NT2/D1 (cell line): ENCODE data around the gene PICALM.

Source experiments
- DNase-seq: peaks from one replicate; pipeline ENCODE4 v3.0.0-alpha.2; 2011; ENCODE audit warnings: low read depth, low spot score
- H3K27me3 ChIP-seq: 2 replicates; pipeline ENCODE4 v1.6.0; 2011; ENCODE audit warnings: mild to moderate bottlenecking; ENCODE audit not compliant: insufficient read length, insufficient read depth
- H3K36me3 ChIP-seq: 2 replicates; pipeline ENCODE4 v1.6.1; 2011; ENCODE audit warnings: mild to moderate bottlenecking, low read length, mixed read lengths; ENCODE audit not compliant: insufficient read depth, insufficient read length
- H3K4me1 ChIP-seq: 2 replicates; pipeline ENCODE4 v1.5.1; 2011; ENCODE audit not compliant: insufficient read depth, insufficient read length
- H3K4me3 ChIP-seq: 2 replicates; pipeline ENCODE4 v1.5.1; 2011; ENCODE audit warnings: low read depth; ENCODE audit not compliant: insufficient read length
- H3K9ac ChIP-seq: 2 replicates; pipeline ENCODE4 v1.6.0; 2011; ENCODE audit warnings: low read depth; ENCODE audit not compliant: insufficient read length
- H3K9me3 ChIP-seq: 2 replicates; pipeline ENCODE4 v1.5.1; 2011; ENCODE audit warnings: mild to moderate bottlenecking, low read length; ENCODE audit not compliant: insufficient read depth
- SUZ12 ChIP-seq: IDR thresholded peaks from 2 replicates; pipeline ENCODE4 v1.6.1; 2011; ENCODE audit not compliant: insufficient read length, insufficient read depth; ENCODE audit errors: extremely low read depth
- YY1 ChIP-seq: IDR thresholded peaks from 2 replicates; pipeline ENCODE4 v1.6.1; 2011; ENCODE audit not compliant: insufficient read length, insufficient read depth
- ZNF274 ChIP-seq: IDR thresholded peaks from 2 replicates; pipeline ENCODE4 v1.6.1; 2011; ENCODE audit warnings: mild to moderate bottlenecking, low read depth, low read length

The PICALM gene

GRCh38 chr11:86060544-86060943 is 8.3 kb downstream of the PICALM start:
- H3K9ac ChIP-seq, result no peak overlapping the region
- no peak overlapping the region for H3K4me3 ChIP-seq
- TF ChIP-seq ZNF274, result no peak
- no peak for DNase-seq
- H3K9me3 ChIP-seq, result no peaks in the 10 kb centered on the region
- no peaks in the 10 kb centered on the region for H3K36me3 ChIP-seq
- no peaks in the 10 kb centered on the region for H3K27me3 ChIP-seq
- no peaks in the 10 kb centered on the region for H3K4me1 ChIP-seq

- no peak overlapping the region for H3K9ac ChIP-seq
- DNase-seq, result no peak
- H3K27me3 ChIP-seq, result no peaks in the 10 kb centered on the region
- no peak for TF ChIP-seq YY1
- no peak for TF ChIP-seq ZNF274
- no peak for TF ChIP-seq SUZ12
- no peaks in the 10 kb centered on the region for H3K4me1 ChIP-seq
- no peaks in the 10 kb centered on the region for H3K36me3 ChIP-seq
- no peak overlapping the region for H3K4me3 ChIP-seq
- H3K9me3 ChIP-seq, result no peaks in the 10 kb centered on the region
Measured at GRCh38 chr11:86058360-86058759, 10.5 kb downstream of the PICALM start.

- no peaks in the 10 kb centered on the region for H3K4me1 ChIP-seq
- no peaks in the 10 kb centered on the region for H3K27me3 ChIP-seq
- H3K9me3 ChIP-seq, result no peaks in the 10 kb centered on the region
- DNase-seq, result no peak
- TF ChIP-seq SUZ12 (no peak), ZNF274 (no peak), YY1 (no peak)
- no peak overlapping the region for H3K9ac ChIP-seq
- no peak overlapping the region for H3K4me3 ChIP-seq
- H3K36me3 ChIP-seq, result no peaks in the 10 kb centered on the region
Measured at GRCh38 chr11:86056351-86056854, 12.5 kb downstream of the PICALM start.

- DNase-seq, result no peak
- H3K4me3 ChIP-seq, result no peak overlapping the region
- no peaks in the 10 kb centered on the region for H3K36me3 ChIP-seq
- H3K4me1 ChIP-seq, result no peaks in the 10 kb centered on the region
- TF ChIP-seq YY1 (no peak), ZNF274 (no peak), SUZ12 (no peak)
- no peaks in the 10 kb centered on the region for H3K27me3 ChIP-seq
- H3K9ac ChIP-seq, result no peak overlapping the region
- H3K9me3 ChIP-seq, result no peaks in the 10 kb centered on the region
Measured at GRCh38 chr11:86052693-86053641, 15.9 kb downstream of the PICALM start.

GRCh38 chr11:86050196-86050709 is 18.6 kb downstream of the PICALM start:
- TF ChIP-seq SUZ12, result no peak
- TF ChIP-seq ZNF274, result no peak
- no peak for TF ChIP-seq YY1

GRCh38 chr11:86047275-86047991 is 21.5 kb downstream of the PICALM start:
- Histone ChIP-seq H3K27me3 (no peaks in the 10 kb centered on the region), H3K4me1 (peaks cover 3% of the 10 kb centered on the region), H3K4me3 (no peak overlapping the region), H3K9me3 (no peaks in the 10 kb centered on the region), H3K9ac (no peak overlapping the region), H3K36me3 (no peaks in the 10 kb centered on the region)
- no peak for TF ChIP-seq SUZ12
- TF ChIP-seq YY1, result no peak
- TF ChIP-seq ZNF274, result no peak
- DNase-seq, result no peak

More at GRCh38 chr11:86050196-86050709, 18.6 kb downstream of the PICALM start:
- H3K4me1 ChIP-seq, result no peaks in the 10 kb centered on the region
- DNase-seq, result no peak
- H3K36me3 ChIP-seq, result no peaks in the 10 kb centered on the region
- no peak overlapping the region for H3K9ac ChIP-seq
- no peak overlapping the region for H3K4me3 ChIP-seq
- H3K9me3 ChIP-seq, result no peaks in the 10 kb centered on the region
- no peaks in the 10 kb centered on the region for H3K27me3 ChIP-seq

GRCh38 chr11:86046116-86046515 is 22.8 kb downstream of the PICALM start:
- no peak for TF ChIP-seq SUZ12
- TF ChIP-seq YY1, result no peak
- no peak for TF ChIP-seq ZNF274
- Histone ChIP-seq H3K9ac (no peak overlapping the region), H3K4me1 (peaks cover 3% of the 10 kb centered on the region), H3K9me3 (no peaks in the 10 kb centered on the region), H3K4me3 (no peak overlapping the region), H3K36me3 (no peaks in the 10 kb centered on the region), H3K27me3 (no peaks in the 10 kb centered on the region)
- DNase-seq, result no peak
